Measurements from ENCODE around the gene KBTBD12.

DNA sequence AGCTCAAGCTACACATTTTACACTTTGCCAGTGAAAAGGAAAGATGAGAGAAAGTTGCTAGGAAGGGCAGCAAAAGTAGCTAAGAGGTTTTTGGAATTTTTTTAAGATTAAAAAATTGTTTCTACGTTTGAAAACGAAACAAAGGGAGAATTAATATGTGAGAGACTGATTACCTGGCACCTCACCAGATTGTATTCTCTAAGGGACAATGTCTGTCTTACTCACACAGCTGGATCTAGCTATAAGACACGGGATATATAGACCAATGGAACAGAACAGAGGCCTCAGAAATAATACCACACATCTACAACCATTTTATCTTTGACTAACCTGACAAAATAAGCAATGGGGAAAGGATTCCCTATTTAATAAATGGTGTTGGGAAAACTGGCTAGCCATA lies 9.5 kb upstream of the KBTBD12 start:
- TF ChIP-seq, protein P1, sequence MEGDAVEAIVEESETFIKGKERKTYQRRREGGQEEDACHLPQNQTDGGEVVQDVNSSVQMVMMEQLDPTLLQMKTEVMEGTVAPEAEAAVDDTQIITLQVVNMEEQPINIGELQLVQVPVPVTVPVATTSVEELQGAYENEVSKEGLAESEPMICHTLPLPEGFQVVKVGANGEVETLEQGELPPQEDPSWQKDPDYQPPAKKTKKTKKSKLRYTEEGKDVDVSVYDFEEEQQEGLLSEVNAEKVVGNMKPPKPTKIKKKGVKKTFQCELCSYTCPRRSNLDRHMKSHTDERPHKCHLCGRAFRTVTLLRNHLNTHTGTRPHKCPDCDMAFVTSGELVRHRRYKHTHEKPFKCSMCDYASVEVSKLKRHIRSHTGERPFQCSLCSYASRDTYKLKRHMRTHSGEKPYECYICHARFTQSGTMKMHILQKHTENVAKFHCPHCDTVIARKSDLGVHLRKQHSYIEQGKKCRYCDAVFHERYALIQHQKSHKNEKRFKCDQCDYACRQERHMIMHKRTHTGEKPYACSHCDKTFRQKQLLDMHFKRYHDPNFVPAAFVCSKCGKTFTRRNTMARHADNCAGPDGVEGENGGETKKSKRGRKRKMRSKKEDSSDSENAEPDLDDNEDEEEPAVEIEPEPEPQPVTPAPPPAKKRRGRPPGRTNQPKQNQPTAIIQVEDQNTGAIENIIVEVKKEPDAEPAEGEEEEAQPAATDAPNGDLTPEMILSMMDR (IDR thresholded peaks at IDR 0.05; ENCODE audit: extremely low read depth in 1 of 2, insufficient read depth in 1 of 2, low read depth in 1 of 2, low read length in 2 of 2) = no peak
- TF ChIP-seq POLR2AphosphoS5 (IDR thresholded peaks at IDR 0.05; ENCODE audit: insufficient read depth, low read depth, low read length) (no peak), FOS (IDR thresholded peaks at IDR 0.05; ENCODE audit: borderline replicate concordance, insufficient read depth, low read length) (no peak), EZH2 (IDR thresholded peaks at IDR 0.05; ENCODE audit: borderline replicate concordance, low read depth, low read length, severe bottlenecking) (no peak), GATA2 (IDR thresholded peaks at IDR 0.05; ENCODE audit: insufficient read depth, insufficient read length, low read depth, low read length) (no peak), JUN (IDR thresholded peaks at IDR 0.05; ENCODE audit: borderline replicate concordance, insufficient read depth, insufficient read length, low read depth) (no peak), MAX (IDR thresholded peaks at IDR 0.05; ENCODE audit: insufficient read depth, insufficient read length) (no peak), POLR2A (IDR thresholded peaks at IDR 0.05; ENCODE audit: low read depth, low read length) (no peak), MYC (IDR thresholded peaks at IDR 0.05; ENCODE audit: low read depth, low read length) (no peak)
